Measurements from ENCODE around the gene SYNM.
A peak's percentile ranks its signal among the peaks of the same experiment; 100 is the strongest.
"Not testable (repeated sequence)": the region's sequence is repeated elsewhere in the genome, so short reads cannot be mapped to it uniquely, and the experiment has no call there.

SYNM gene, protein sequence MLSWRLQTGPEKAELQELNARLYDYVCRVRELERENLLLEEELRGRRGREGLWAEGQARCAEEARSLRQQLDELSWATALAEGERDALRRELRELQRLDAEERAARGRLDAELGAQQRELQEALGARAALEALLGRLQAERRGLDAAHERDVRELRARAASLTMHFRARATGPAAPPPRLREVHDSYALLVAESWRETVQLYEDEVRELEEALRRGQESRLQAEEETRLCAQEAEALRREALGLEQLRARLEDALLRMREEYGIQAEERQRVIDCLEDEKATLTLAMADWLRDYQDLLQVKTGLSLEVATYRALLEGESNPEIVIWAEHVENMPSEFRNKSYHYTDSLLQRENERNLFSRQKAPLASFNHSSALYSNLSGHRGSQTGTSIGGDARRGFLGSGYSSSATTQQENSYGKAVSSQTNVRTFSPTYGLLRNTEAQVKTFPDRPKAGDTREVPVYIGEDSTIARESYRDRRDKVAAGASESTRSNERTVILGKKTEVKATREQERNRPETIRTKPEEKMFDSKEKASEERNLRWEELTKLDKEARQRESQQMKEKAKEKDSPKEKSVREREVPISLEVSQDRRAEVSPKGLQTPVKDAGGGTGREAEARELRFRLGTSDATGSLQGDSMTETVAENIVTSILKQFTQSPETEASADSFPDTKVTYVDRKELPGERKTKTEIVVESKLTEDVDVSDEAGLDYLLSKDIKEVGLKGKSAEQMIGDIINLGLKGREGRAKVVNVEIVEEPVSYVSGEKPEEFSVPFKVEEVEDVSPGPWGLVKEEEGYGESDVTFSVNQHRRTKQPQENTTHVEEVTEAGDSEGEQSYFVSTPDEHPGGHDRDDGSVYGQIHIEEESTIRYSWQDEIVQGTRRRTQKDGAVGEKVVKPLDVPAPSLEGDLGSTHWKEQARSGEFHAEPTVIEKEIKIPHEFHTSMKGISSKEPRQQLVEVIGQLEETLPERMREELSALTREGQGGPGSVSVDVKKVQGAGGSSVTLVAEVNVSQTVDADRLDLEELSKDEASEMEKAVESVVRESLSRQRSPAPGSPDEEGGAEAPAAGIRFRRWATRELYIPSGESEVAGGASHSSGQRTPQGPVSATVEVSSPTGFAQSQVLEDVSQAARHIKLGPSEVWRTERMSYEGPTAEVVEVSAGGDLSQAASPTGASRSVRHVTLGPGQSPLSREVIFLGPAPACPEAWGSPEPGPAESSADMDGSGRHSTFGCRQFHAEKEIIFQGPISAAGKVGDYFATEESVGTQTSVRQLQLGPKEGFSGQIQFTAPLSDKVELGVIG (N-terminal part only)

DNA sequence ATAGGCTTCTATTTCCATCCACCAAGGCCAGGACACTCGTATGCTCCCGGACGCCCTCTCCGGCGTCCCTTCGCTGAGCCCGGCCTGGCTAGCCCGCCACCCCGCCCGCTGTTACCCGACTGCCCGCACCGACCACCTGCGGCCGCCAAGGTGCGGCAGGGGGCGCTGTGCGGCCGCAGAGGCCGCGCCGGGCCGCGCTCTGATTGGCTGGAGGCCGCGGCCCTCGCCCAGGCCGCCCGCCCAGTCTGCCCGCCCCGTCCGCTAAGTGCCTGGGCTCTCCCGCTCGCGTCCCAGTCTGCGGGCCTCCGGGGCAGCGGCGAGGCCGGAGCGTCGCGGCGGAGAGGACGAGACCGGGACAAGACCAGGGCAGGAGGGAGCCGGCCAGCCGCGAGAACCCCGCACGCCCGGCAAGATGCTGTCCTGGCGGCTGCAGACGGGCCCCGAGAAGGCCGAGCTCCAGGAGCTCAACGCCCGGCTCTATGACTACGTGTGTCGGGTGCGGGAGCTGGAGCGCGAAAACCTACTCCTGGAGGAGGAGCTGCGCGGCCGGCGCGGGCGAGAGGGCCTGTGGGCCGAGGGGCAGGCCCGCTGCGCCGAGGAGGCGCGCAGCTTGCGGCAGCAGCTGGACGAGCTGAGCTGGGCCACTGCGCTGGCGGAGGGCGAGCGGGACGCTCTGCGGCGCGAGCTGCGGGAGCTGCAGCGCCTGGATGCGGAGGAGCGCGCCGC lies at the start of gene SYNM:
Gene SYNM, plus strand, starts transcription at position 293 of the 726 bp plus-strand sequence. Its CDS starts 120 bp downstream, at position 413.
- DNase-seq: no peak

DNA sequence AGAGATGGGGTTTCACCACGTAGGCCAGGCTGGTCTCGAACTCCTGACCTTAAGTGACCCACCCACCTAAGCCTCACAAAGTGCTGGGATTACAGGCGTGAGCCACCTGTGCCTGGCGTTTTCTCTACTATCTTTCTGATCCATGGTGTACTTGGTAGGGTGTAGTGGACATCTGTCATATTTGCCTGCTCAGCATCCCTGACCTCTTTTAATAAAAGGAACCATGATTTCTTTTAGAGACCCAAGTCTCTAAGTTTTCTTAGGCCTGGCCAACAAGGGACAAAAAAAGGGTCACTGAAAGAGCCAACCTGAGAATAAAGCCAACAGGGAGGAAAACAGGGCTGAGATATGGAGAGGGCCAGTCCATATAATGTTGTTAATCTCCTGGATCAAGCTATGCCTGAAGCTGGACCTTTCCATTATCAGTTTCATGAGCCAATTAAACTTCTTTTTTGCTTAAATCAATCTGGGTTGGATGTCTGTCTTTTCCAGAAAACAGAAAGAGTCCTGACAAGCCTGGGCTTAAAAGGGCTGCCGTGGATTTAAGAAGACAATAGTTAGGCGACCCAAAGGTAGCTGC lies 49.2 kb upstream of the SYNM start:
- DNase-seq: no peak

DNA sequence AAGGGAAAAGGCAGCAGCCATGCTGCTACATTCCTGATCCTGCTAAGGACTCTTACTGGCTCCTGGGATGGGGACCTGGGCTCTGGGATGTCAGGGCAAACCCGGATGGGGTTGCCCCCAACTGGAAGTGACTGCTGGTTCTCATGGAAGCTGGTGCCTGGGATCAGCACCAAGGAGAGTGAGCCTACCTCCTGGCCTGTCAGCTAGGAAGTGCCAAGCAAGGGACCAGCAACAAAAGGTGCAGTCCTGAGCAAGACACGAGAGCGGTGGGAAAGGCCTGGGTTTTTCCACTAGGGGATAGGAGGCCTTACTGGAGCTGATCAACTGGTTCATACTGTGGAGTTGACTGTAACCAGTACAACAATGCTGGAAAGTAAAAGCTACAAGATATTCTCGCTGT lies 47.9 kb upstream of the SYNM start:
- no peak for DNase-seq

DNA sequence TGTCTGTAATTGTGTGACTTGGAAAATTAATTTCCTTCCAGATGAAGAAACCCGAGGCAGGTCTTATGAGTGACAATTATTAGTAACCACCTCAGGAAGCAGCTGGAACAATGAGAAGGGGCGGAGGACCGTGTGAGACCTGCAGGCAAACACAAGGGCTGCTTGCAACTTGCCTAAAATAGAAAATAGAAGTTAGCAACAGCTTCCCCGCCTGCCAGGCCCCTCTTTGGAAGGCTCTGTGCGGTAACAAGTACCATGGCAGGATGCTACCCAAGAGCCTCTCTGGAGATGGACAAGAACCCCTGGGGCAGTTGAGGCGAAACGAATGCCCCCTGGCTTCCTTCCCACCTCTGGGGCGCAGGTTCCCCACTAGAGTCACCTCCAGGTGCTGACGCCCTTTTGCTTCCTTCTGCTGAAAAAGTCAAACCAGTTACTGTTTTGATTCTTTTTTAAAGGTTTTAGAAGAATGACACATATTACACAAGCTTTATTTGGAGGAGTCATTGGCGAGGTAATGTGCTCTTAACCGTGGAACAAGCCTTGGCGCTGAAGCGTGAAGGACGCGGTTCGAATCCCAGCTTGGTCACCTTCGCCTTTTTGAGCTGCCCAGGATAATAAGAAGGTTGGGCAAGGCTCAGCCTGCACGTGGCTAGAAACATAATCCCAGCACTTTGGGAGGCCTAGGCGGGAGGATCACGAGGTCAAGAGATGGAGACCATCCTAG lies 47.0 kb upstream of the SYNM start:
- DNase-seq: no peak

DNA sequence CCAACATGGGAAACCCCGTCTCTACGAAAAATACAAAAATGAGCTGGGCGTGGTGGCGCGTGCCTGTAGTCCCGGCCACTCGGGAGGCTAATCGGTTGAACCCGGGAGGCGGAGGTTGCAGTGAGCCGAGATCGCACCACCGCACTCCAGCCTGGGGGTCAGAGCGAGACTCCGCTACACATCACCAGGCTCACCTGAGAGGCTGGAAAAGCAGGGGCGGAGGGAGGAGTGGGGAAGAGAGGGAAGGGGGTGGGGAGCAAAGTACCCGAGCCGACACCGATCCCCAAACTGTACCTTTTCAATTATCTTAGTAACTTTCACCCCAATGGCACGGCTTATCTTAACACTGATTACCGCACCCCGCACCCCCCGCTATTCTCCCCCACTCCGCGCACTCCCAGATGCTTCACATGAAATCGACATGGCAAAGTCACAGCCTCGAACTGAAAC lies 46.4 kb upstream of the SYNM start:
- no peak for DNase-seq

DNA sequence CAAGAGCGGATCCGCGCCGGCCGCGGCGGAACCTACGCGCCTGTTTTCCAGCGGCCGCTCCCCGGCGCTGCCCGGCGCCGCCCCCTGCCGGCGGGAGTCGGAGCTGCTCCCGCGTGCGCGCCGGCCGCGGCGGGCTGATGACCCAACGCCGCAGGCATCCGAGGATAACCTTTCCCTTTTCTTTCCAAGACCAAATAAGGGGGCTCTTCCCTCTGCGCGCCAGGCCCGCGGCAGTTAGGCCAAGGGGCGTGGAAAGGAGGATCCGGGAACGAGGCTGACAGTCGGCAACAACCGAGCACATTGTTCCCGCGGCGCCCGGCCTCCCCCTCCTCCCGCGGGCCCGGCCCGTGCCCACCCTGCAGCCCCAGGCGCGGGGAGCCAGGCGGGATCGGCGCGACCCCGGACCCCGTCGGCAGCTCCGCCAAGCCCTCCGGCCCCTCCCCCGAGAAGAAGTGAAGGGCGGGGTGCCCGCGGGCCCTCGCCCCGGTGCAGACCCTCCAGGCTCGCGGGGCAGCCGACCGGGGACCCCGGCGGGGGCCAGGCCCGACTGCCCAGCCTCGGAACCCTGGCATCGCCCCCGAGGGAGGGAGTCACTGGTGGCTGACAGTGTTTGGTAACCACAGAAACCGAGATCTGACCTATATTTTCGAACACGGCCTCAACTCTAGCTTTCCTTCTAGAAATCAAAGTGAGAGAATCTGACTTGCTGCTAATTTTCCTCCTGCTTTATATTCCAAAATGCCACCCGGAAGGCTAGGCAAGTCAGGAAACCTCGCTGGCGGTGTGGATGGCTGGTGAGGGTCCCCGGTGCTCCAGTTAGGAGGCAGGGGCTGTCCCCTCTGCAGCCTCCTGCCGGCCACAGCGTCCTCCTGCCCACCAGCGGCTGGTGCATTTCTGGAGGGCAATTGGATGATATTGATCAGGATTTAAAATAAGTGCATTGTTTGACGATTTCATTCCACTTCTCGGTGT lies 45.6 kb upstream of the SYNM start:
- DNase-seq: peak in 2 of 4 experiments; percentile 7 to 12

DNA sequence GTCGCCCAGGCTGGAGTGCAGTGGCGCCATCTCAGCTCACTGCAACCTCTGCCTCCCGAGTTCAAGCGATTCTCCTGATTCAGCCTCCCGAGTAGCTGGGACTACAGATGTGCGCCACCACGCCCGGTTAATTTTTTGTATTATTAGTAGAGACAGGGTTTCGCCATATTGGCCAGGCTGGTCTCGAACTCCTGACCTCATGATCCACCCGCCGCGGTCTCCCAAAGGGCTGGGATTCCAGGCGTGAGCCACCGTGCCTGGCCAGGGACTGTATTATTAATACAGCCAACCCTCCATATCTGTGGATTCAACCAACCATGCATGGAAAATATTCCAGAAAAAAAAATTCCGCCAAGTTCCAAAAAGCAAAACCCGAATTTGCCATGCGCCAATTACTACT lies 44.7 kb upstream of the SYNM start:
- not testable (repeated sequence) for DNase-seq

DNA sequence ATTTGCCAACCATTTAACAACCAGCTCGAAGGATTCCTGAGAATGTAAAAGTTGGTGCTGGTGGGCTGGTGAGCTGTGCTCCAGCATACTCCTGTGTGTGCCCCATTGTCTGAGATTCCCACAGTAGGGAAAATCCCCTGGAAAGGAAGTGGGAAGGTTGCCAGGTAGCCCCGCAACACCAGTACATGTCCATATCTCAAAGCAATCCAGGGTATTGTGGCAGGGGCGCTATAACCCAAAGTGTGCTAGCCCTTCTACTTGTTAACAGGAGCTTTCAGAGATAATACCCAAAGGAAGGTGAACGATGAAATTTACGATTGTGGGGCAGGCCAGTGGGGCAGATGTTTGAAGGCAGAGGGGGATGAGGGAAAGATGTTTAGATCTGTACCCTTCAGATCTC lies 42.7 kb upstream of the SYNM start:
- no peak for DNase-seq

DNA sequence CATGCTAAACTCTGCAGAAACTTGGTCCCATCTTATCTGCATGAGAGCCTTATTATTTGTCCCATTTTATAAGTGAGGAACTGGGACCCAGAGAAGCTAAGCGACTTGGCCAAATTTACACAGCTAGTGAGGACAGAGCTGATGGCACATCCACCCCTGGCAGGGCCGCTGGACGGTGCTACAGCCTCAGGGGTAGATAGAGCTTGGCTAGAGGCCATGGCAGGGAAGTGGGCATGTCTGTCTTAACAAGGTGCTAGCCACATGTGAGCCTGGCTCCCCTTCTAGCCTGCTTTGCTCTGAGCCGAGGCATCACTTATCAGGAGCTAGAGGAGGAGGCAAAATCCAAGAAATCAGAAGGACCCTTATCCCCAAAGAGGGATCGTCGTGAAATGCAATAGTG lies 36.7 kb upstream of the SYNM start:
- DNase-seq: no peak

DNA sequence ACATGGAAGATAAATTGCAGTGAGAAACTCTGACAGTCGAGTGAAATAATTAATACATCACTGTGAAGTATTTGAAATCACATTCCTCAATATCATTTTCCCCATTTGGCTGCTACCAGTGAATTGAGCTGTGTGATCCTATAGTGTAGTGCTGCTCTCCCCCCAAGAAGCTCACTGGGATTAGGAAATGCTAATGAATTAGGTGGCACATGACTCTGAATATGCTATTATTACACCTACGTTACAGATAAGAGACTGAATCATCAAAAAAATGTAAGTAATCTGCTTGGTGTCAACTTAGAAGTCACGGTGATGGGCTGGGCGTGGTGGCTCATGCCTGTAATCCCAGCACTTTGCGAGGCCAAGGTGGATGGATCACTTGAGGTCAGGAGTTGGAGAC lies 34.7 kb upstream of the SYNM start:
- DNase-seq: no peak

DNA sequence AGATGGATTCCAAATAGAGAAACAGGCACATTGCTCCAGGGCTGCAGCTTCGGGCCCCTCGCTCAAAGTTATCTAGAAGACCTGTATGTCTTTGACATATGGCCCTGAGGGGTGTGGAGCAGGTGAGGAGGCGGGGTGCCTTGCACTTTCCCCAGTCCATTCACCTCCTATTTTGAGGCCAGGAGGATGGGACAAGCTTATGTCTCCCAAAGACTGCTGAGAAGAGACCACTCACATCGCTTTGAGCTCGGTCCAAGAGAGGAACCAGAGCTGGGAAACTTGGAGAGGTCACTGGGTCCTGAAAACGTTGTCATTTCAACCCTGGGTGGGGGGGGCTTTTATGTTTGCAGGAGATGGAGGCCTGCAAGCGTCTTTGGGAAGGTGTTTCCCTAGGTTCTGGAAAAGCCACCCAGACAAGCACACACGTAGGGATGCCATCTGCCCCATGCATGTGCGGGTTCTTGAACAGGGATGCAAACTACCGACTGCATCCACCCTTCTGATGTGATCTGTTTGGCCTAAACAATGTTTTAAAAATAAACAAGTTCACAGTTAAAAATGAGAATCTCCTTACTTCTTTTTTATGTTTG lies 33.7 kb upstream of the SYNM start:
- DNase-seq: no peak

DNA sequence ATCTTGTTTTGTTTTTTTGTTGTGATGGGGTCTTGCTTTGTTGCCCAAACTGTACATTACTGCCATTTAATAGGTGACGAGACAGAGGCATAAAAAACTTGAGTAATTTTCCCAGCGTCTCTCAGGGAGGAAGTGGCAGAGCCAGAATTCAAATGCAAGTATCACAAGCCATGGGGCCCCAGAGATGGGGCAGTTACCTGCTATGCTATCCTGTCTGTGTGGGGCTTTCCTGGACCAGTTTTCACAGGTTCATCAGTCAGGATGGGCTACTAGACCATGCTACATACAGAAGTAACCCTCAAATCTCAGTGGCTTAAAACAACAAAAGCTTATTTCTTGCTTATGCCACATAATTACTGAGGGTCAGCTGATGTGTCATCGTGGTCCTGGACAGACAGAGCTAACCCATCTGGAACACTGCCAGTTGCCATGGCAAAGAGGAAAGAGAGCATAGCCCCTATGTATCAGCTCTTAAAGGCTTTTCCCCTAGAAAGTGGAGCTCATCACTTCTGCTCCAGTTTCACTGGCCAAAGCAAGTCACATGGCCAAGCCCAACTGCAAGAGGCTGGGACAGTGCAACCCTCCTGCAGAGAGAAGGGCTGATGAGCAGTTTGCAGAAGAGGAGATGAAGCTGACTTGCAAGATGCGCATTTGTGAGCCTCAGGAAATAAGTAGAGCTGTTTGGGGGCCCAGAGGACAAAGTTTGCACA lies 31.7 kb upstream of the SYNM start:
- DNase-seq: no peak

DNA sequence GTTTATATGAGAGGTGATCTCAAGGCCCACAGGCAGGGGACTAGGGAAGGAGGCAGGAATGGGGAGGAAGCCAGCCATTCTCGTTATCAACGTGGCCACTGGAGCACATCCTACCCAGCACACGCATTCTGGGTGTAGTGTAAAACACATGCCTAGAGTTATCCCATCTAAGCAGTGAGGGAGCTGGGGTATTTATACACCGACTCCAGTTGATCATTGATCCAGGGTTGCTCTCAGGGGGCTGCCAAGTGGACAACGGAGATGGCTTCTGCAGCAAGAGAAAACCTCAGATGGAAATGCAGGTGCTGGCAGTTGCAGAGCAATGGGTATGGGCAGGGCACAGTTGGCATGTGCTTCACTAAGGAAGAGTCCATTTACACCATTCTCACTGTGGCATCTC lies 30.4 kb upstream of the SYNM start:
- no peak for DNase-seq

DNA sequence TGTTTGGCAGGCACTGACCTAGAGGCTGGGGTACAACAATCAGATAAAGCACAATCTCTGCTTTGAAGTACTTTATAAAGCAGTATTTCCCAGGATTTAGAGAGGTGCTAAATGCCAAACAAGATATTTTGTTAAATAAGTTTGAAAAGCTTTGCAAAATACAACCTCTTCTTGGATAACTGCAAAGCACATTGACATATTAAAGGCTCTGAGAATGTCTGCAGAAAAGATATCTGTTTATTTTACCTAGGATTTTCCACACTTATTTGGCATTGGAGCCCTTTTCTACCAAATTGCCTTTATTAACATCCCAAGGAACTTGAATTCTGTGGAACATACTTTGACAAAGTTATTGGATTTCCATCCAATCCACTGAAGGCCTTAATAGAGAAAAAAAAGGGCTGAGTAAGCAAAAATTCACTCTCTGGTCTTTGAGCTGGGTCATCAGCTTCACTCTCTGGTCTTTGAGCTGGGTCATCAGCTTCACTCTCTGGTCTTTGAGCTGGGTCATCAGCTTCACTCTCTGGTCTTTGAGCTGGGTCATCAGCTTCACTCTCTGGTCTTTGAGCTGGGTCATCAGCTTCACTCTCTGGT lies 29.7 kb upstream of the SYNM start:
- not testable (repeated sequence) for DNase-seq

DNA sequence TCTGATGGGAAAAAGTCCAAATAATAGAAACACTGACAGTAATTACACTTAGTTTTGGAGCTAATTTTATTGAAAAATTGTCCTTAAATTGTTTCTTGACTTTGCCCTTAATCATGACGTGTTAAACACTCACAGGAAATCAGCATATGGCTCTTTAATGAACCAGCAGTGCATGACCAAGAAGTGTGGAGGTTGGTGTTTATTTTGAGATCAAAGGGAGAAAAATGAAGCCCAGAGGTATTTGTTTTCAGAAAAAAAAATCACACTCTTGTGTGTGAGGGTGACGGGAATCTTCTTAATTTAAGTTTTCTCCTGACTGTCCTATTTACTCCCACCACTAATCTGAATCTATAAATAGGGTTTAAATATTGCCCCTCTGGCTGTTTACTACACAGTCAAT lies 28.8 kb upstream of the SYNM start:
- DNase-seq: no peak

DNA sequence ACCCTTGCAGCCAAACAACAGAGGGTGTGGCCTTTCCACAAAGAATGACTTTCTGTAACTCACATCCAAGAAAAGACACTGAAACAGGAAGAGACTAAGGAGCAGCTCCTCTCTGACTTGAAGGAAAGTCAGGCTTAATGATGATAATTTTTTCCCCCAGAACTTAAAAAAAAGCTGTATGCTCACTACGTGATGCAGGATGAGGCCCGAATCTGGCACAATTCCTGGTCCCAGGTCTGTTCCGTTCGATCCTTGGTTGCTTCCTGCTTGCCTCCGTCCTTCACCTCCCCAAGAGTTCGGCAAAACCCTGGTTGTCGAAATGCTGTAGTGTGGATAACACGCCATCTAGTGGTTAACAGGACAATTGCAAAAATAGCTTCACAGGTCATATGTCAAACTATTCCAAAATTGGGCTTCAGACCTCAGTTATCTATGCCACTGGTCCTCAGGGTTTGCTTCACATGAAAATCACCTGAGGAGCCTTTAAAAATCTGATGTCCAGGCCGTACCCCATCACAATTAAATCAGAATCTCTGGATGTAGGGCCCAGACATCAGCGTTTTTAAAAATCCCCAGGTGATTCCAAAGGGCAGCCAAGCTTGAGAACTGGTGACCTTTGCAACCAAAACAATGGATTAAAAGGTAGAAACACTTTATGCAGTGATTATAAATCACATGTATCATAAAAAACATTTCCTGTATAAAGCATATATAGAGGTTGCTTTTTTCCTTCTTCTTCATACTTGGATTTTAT lies 28.1 kb upstream of the SYNM start:
- no peak for DNase-seq

DNA sequence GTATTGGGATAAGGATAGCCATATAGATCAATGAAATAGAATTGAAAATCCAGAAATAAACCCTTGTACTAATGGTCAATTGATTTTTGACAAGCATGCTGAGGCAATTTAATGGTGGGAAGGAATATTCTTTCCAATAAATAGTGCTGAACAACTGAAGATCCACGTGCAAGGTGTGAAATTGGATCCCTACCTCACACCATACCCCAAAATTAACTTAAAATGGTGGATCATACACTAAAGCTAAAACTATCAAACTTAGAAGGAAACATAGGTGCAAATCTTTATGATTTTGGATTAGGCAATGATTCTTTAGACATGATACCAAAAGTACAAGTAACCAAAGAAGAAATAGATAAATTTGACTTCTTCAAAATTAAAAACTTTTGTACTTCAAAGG lies 22.1 kb upstream of the SYNM start:
- DNase-seq: no peak

DNA sequence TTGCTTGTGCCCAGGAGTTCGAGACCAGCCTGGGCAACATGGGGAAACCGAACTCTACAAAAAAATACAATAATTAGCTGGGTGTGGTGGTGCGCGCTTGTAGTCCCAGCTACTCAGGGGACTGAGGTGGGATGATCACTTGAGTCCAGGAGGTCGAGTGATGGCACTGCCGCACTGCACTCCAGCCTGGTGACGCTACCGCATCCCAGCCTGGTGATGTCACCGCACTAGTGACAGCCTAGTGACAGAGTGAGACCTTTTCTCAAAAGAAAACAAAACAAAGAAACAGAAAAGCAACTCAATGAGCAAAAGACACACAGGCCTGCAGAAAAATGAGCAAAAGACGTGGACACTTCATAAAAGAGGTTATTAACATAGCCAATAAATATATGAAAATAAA lies 19.9 kb upstream of the SYNM start:
- no peak for DNase-seq
